ENCODE measurements around the gene CUBN.

- TF ChIP-seq CHD1 (IDR thresholded peaks at IDR 0.05; ENCODE audit: low read length), result no peak
- TF ChIP-seq CTCF (IDR thresholded peaks at IDR 0.05 in 2 of 3, conservative IDR thresholded peaks at IDR 0.05 in 1 of 3; ENCODE audit: insufficient read depth in 2 of 3, low read depth in 1 of 3, low read length in 3 of 3), result no peak
- TF ChIP-seq ZNF407 (IDR thresholded peaks at IDR 0.05; ENCODE audit: low read depth), result no peak
- no peak for TF ChIP-seq HOMEZ (CRISPR knock-in tag; IDR thresholded peaks at IDR 0.05)
- TF ChIP-seq POLR2AphosphoS2 (IDR thresholded peaks at IDR 0.05; ENCODE audit: low read length), result no peak
- TF ChIP-seq GTF3C2 (IDR thresholded peaks at IDR 0.05; ENCODE audit: borderline replicate concordance, extremely low read depth, insufficient read length), result no peak
- TF ChIP-seq ATF7 (IDR thresholded peaks at IDR 0.05), result no peak
Observed at GRCh38 chr10:16909961-16910792, 219.4 kb downstream of the CUBN start.

Measured in K562 (cell line).